Medulla oblongata (tissue), 1 donor: ENCODE results near the gene VANGL1.
"Not testable (repeated sequence)": the region's sequence is repeated elsewhere in the genome, so short reads cannot be mapped to it uniquely, and the experiment has no call there.

Experiments used
- DNase-seq: peaks from one replicate; pipeline ENCODE4 v3.0.0-alpha.2; 2015; ENCODE audit errors: extremely low spot score

VANGL1 gene

GRCh38 chr1:115641762-115642167, at the start of gene VANGL1:
Gene VANGL1, plus strand, starts transcription at chr1:115641970. Its CDS starts 9,444 bp downstream, at chr1:115651414.
- no peak for DNase-seq

- no peak for DNase-seq
Observed at GRCh38 chr1:115592264-115592663, 49.5 kb upstream of the VANGL1 start.

GRCh38 chr1:115593365-115594259, 48.2 kb upstream of the VANGL1 start:
- DNase-seq, result no peak

DNA sequence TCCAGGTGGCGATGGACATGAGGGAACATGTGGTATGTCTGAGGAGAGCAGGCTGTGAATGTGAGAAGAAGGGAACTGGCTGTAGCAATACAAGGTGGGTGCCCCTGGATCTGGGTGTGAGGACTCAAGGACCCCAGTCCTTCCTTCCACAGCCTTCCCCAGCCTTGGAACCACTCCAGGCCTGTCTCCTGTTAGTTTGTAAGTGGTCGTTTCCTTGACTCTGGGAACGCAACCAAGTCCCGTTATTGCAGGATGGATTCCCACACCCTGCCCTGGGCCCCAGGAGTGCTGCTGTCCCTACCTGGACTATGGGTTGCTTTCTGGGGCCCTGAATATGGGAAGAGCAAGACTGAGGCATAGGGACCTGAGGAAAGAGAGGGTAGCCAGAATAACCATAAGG, 47.2 kb upstream of the VANGL1 start:
- DNase-seq, result no peak

- peak; percentile 89 for DNase-seq
Observed at GRCh38 chr1:115595279-115596079, 46.3 kb upstream of the VANGL1 start.

DNA sequence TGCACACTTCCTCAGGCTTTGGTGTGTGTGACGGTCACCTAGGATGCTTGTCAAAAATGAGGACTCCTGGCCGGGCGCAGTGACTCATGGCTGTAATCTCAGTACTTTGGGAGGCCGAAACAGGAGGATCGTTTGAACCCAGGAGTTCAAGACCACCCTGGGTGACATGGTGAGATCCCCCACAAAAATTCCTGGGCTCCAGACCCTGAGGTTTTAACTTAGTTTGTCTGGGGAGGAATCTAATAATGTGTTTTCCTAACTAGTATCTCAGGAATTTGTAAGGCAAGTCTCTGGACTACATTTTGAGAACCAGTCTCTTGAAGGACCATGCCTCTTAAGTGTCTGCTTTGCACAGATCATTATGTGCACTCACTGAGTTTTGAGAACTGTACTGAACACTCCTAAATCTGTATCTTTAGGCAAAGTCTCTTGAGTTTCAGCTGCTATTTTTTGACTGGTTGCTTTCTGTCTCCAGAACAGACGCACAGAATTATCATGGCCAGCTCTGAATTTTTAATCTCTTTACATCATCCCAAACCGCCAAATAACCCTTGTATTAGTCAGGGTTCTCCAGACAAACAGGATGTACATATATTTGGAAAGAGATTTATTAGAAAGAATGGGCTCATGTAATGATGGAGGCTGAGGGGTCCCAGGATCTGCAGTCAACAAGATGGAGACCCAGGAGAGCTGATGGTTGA, 45.5 kb upstream of the VANGL1 start:
- DNase-seq, result no peak

- no peak for DNase-seq
Observed at GRCh38 chr1:115604508-115604907, 37.3 kb upstream of the VANGL1 start.

DNA sequence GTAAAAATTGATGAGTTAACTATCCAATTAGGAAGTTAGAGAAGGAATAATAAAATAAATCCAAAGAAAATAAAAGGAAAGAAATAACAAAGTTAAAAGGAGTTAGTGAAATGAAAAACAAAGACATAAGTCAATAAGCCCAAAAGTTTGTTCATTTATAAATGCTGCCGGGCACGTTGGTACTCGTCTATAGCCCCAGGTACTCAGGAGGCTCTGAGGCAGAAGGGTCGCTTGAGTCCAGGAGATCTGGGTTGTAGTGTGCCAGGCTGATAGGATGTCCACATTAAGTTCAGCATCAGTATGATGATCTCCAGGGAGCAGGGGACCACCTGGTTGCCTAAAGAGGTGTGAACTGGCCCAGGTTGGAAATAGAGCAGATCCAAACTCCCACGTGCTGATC, 35.5 kb upstream of the VANGL1 start:
- no peak for DNase-seq

DNA sequence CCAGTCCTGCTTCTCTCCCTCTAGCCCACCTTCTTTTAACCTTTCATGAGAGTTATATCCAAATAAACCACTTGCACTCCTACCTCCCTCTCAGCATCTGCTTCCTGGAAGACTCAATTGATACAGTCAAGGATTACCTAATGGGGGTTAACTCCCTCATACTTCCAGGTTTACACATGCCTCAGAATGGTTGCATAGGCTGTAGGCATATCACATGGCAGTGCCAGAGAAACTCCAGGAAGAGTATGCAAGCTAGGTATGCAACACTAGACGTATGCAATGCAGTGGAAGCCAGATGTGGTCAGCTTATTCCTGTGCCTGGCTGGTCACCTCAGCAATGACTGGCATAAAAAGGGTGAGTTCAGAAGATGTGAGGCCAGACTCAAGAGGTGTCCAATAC, 32.7 kb upstream of the VANGL1 start:
- DNase-seq, result no peak

DNA sequence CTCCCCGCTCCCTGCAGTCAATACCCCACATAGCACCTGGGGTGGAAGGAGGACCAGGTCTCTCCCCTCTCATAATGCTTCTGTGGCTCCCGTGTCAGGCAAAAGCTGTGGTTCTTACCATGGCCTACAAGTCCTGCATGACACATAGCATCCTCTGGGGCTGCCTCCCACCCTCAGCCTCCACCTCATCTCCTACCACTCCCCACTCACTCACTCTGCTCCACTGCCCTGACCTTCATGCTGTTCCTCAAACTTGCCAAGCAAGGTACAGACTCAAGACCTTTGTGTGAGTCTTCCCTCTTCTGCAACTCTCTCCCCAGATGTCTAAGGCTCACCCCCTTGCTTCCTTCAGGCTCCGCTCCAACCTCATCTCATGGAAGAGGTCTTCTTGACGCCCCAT, 28.0 kb upstream of the VANGL1 start:
- DNase-seq, result no peak

DNA sequence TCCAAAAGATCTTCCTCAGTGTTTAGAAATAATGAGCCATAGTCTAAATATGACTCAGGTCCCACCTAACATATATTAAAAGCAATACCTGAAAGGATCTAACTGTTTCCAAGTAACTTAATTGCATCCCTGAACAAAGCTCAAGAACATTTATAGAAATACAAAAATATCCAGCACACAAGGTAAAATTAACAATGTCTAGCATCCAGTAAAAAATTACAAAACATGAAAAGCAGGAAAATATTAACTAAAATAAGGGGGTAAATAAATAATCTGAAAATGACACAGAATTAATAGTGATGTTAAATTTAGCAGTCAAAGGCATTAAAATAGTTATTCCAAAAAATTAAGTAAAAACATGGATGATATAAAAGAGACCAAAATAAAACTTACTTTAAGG, 21.3 kb upstream of the VANGL1 start:
- DNase-seq, result no peak

DNA sequence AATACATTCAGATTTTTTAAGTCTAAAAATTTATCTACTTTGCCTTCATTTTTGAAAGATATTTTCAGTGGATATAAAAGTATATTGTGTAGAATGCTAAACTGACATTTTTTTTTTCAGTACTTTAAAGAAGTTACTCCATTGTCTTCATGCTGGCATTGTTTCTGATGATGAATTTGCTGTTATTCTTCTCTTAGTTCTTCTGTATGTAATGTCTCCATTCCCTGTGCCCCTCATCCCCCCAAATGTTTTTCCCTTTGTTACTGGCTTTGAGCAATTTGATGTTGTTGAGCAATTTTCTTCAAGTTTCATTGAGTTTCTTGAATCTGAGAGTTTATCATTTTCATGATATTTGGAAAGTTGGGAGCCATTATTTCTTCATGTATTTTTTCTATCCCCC, 20.8 kb upstream of the VANGL1 start:
- no peak for DNase-seq

DNA sequence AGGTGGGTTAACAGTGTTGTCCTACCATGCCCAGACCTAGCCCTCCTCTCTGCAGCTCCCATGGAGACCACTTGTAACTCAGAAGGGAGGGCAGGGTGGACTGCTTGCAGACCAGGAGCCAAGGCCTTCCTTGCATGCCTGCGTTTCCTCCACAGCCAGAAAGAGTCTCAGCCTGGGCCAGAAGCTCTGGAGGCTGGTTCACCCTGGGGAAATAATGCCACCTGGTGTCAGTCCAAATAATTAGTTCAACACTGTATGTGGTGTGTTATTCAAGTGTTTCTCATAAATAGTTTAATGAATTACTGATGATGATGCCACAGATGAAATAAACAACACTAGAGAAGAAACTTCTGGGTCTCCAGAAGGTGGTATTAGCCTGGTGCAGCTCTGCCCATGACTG, 16.9 kb upstream of the VANGL1 start:
- DNase-seq, result no peak

GRCh38 chr1:115630342-115630741, 11.4 kb upstream of the VANGL1 start:
- no peak for DNase-seq

- DNase-seq, result no peak
Observed at GRCh38 chr1:115632251-115633026, 9.3 kb upstream of the VANGL1 start.

- not testable (repeated sequence) for DNase-seq
Observed at GRCh38 chr1:115633606-115634005, 8.2 kb upstream of the VANGL1 start.

- DNase-seq, result not testable (repeated sequence)
Observed at GRCh38 chr1:115637247-115637646, 4.5 kb upstream of the VANGL1 start.

- no peak for DNase-seq
Observed at GRCh38 chr1:115640384-115640783, 1.4 kb upstream of the VANGL1 start.

GRCh38 chr1:115642168-115643072, 650 bp downstream of the VANGL1 start:
- no peak for DNase-seq

GRCh38 chr1:115643225-115643624, 1.5 kb downstream of the VANGL1 start:
- DNase-seq, result no peak
